B cell (primary cell): Measurements from ENCODE around the gene C12orf75. TPM values are rescaled to one million over a fixed set of nuclear protein-coding genes. Genes with fewer than 3 reads are reported as not detected.

ENCODE experiments used
- ATAC-seq: fragments of 200-7000 bp; cut with Tn5 transposase; one replicate; pipeline ENCODE4 v1.10.0; 2021; ENCODE audit warnings: low read depth, mild to moderate bottlenecking, moderate number of reproducible peaks, moderate library complexity
- CTCF ChIA-PET: fragments of 350-600 bp; sonication (Branson Sonifier 250); formaldehyde crosslinking; loops from one replicate; lab custom pipeline; 2021; ENCODE audit warnings: antibody characterized with exemption, inconsistent platforms; lab: Charles Lee
- POLR2A ChIA-PET: fragments of 350-600 bp; sonication (Branson Sonifier 250); formaldehyde crosslinking; loops from one replicate; lab custom pipeline; 2021; ENCODE audit warnings: antibody characterized with exemption; lab: Charles Lee
- DNase-seq: peaks from one replicate; pipeline ENCODE4 v3.0.0; 2013
- H2AFZ ChIP-seq: 2 replicates; pipeline ENCODE4 v1.6.1; 2012; ENCODE audit warnings: mild to moderate bottlenecking, low read depth, low read length; ENCODE audit not compliant: insufficient read depth, poor library complexity, severe bottlenecking
- H3K27ac ChIP-seq, 2 donors: 1 replicate in 1 of 2; 2 replicates in 1 of 2; pipeline ENCODE4 v1.5.1; 2012 to 2013; ENCODE audit warnings: low read length in 2 of 2, mild to moderate bottlenecking in 2 of 2, moderate library complexity in 1 of 2
- H3K27me3 ChIP-seq, 4 experiments: fragments of 200-600 bp in 1 of 4; sonication (generic) in 1 of 4; replicated peaks in 1 of 4; 1 replicate in 2 of 4; 2 replicates in 2 of 4; pipeline versions ENCODE4 v1.6.1 to v1.7.0; 2013 to 2016; ENCODE audit warnings: low read length in 3 of 4, mild to moderate bottlenecking in 2 of 4, mixed read lengths in 1 of 4, moderate library complexity in 1 of 4; ENCODE audit not compliant: insufficient read depth in 4 of 4, control insufficient read depth in 3 of 4; ENCODE audit errors: control extremely low read depth in 1 of 4
- H3K36me3 ChIP-seq, 2 experiments: replicated peaks in 1 of 2; 1 replicate in 1 of 2; 2 replicates in 1 of 2; pipeline versions ENCODE4 v1.6.1 to v1.7.1; 2013; ENCODE audit warnings: low read length in 1 of 2; ENCODE audit not compliant: insufficient read depth in 2 of 2, control insufficient read depth in 1 of 2; ENCODE audit errors: control extremely low read depth in 1 of 2, extremely low read depth in 1 of 2
- H3K4me1 ChIP-seq, 2 donors: fragments of 200-600 bp in 1 of 2; sonication (generic) in 1 of 2; 1 replicate in 1 of 2; 2 replicates in 1 of 2; pipeline versions ENCODE4 v1.5.1 to v1.6.1; 2013 to 2017; ENCODE audit warnings: low read length in 2 of 2; ENCODE audit not compliant: control insufficient read depth in 2 of 2, insufficient read depth in 2 of 2
- H3K4me2 ChIP-seq: replicated peaks from 2 replicates; pipeline ENCODE3; 2012; ENCODE audit warnings: mild to moderate bottlenecking, low read depth, low read length; ENCODE audit not compliant: poor library complexity, severe bottlenecking
- H3K4me3 ChIP-seq, 5 experiments: fragments of 200-600 bp in 1 of 5; sonication (generic) in 1 of 5; 1 replicate in 3 of 5; 2 replicates in 2 of 5; pipeline versions ENCODE4 v1.5.1 to v1.7.0; 2011 to 2016; ENCODE audit warnings: low read length in 4 of 5, mild to moderate bottlenecking in 4 of 5, low read depth in 2 of 5, control low read depth in 1 of 5, moderate library complexity in 1 of 5; ENCODE audit not compliant: insufficient read depth in 1 of 5; ENCODE audit errors: control extremely low read depth in 1 of 5, extremely low read depth in 1 of 5
- H3K79me2 ChIP-seq: fragments of 200-600 bp; sonication (generic); one replicate; pipeline ENCODE4 v1.6.0; 2016; ENCODE audit warnings: low read length; ENCODE audit not compliant: control insufficient read depth, insufficient read depth
- H3K9ac ChIP-seq: fragments of 200-600 bp; sonication (generic); 2 replicates; pipeline ENCODE4 v1.6.1; 2017; ENCODE audit warnings: mild to moderate bottlenecking, low read length, moderate library complexity
- H3K9me3 ChIP-seq, 3 donors: one replicate each; pipeline versions ENCODE4 v1.6.1 to v1.7.1; 2013; ENCODE audit warnings: low read length in 2 of 3; ENCODE audit not compliant: control insufficient read depth in 2 of 3, insufficient read depth in 1 of 3; ENCODE audit errors: control extremely low read depth in 1 of 3
- H4K20me1 ChIP-seq: 2 replicates; pipeline ENCODE4 v1.6.0; 2012; ENCODE audit warnings: mild to moderate bottlenecking, low read length; ENCODE audit not compliant: insufficient read depth, control insufficient read depth, poor library complexity, severe bottlenecking
- H3K27ac Mint-ChIP-seq: one replicate; pipeline ENCODE4 v1.8.0; 2021; ENCODE audit warnings: mixed read lengths
- H3K27me3 Mint-ChIP-seq: one replicate; pipeline ENCODE4 v1.8.0; 2021; ENCODE audit warnings: mixed read lengths
- H3K4me1 Mint-ChIP-seq: one replicate; pipeline ENCODE4 v1.8.0; 2021; ENCODE audit warnings: mixed read lengths
- H3K4me3 Mint-ChIP-seq: one replicate; pipeline ENCODE4 v1.8.0; 2021; ENCODE audit warnings: mixed read lengths
- H3K9me3 Mint-ChIP-seq: one replicate; pipeline ENCODE4 v1.8.0; 2022; ENCODE audit warnings: mixed read lengths; ENCODE audit not compliant: insufficient read depth
- EZH2 ChIP-seq: IDR thresholded peaks from 2 replicates; pipeline ENCODE4 v1.6.1; 2012; ENCODE audit warnings: borderline replicate concordance, low read depth, mild to moderate bottlenecking, moderate library complexity, low read length; ENCODE audit not compliant: insufficient read depth, poor library complexity, severe bottlenecking
- WGBS: methylation state at CpG from one replicate; pipeline ENCODE4 v1.1.5; 2013; ENCODE audit warnings: missing lambda C conversion rate; ENCODE audit not compliant: insufficient coverage; 5-methylcytosine and 5-hydroxymethylcytosine counted together
- intact Hi-C: fragments of 100-400 bp; cut with micrococcal nuclease; formaldehyde crosslinking; loops from one replicate; pipeline ENCODE4 v1.10.0; 2022
- polyA plus RNA-seq: library from polyadenylated mRNA; depleted of rRNA; stranded (reverse); fragments of >200 nt; gene quantifications from 2 replicates; pipeline ENCODE4 v1.2.3, GENCODE V29; 2012
- total RNA-seq, 2 donors: library from RNA; stranded (reverse); fragments of 120-200 nt in 1 of 2; gene quantifications; 1 replicate in 1 of 2; 2 replicates in 1 of 2; pipeline versions ENCODE4 v1.2.3 to v1.2.4, GENCODE V29; 2013 to 2022
- TF ChIP-seq, protein P1 (sequence below): fragments of 200-600 bp; IDR thresholded peaks from one replicate; pipeline ENCODE4 v1.8.0; 2022; ENCODE audit warnings: antibody characterized with exemption, mild to moderate bottlenecking

C12orf75 gene
- total and polyA plus RNA-seq, 2 donors (not counting 1 experiment from before 2014, with no cell fraction given): 8.5 to 12.9 TPM

DNA sequence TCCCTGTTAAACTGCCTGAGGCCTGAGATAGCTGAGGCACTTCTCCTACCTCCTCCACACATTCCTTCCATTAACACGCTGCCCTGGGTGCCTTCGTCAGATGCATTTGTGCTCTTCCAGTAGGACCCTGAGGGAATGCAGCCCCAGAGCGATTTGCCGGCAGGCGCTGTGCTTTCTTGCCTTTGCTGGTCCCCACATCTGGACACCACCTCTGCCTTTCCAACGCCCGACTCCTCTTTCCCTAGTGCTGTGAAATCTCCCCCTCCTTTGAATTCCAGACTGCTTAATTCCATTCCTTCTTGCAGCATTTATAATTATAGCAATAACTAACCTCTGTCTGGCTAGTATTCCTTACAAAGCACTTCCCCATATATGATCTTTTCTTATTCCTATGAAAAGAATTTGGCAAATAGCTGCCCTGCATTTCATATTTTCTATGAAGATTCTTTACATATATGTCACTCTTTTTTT lies 88.4 kb downstream of the C12orf75 start:
- TF ChIP-seq EZH2: no peak
- TF ChIP-seq, protein P1, sequence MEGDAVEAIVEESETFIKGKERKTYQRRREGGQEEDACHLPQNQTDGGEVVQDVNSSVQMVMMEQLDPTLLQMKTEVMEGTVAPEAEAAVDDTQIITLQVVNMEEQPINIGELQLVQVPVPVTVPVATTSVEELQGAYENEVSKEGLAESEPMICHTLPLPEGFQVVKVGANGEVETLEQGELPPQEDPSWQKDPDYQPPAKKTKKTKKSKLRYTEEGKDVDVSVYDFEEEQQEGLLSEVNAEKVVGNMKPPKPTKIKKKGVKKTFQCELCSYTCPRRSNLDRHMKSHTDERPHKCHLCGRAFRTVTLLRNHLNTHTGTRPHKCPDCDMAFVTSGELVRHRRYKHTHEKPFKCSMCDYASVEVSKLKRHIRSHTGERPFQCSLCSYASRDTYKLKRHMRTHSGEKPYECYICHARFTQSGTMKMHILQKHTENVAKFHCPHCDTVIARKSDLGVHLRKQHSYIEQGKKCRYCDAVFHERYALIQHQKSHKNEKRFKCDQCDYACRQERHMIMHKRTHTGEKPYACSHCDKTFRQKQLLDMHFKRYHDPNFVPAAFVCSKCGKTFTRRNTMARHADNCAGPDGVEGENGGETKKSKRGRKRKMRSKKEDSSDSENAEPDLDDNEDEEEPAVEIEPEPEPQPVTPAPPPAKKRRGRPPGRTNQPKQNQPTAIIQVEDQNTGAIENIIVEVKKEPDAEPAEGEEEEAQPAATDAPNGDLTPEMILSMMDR: no peak
- H3K27ac ChIP-seq: no peak overlapping the region
- no peaks in the 10 kb centered on the region for H3K9me3 Mint-ChIP-seq
- 93% methylated on average over 7 of the region's 7 CpGs for WGBS
- no peak for DNase-seq
- peaks cover 0 to 2% (median 0%) of the 10 kb centered on the region in 4 experiments for H3K27me3 ChIP-seq
- H4K20me1 ChIP-seq: no peaks in the 10 kb centered on the region
- H2AFZ ChIP-seq: no peak overlapping the region
- H3K36me3 ChIP-seq: no peaks in the 10 kb centered on the region
- H3K79me2 ChIP-seq: no peaks in the 10 kb centered on the region
- no peaks in the 10 kb centered on the region for H3K4me1 Mint-ChIP-seq
- H3K4me3 Mint-ChIP-seq: no peak overlapping the region
- no peaks in the 10 kb centered on the region for H3K4me1 ChIP-seq
- intact Hi-C loops: no loop called here
- H3K9me3 ChIP-seq: peaks cover 0 to 1% (median 0%) of the 10 kb centered on the region in 3 donors
- H3K27ac Mint-ChIP-seq: no peak overlapping the region
- H3K4me2 ChIP-seq: no peak overlapping the region
- H3K27me3 Mint-ChIP-seq: peaks cover 22% of the 10 kb centered on the region
- ChIA-PET POLR2A (no interaction called here), CTCF (interaction anchor here (0.7 to 5.5 kb wide), 3 partner anchors 24 to 938 kb away, joined by 3 to 88 read pairs (median 3); partner anchors contain the start of genes NUAK1 and POLR3B)
- H3K9ac ChIP-seq: no peak overlapping the region
- ATAC-seq: no peak
- no peak overlapping the region for H3K4me3 ChIP-seq

DNA sequence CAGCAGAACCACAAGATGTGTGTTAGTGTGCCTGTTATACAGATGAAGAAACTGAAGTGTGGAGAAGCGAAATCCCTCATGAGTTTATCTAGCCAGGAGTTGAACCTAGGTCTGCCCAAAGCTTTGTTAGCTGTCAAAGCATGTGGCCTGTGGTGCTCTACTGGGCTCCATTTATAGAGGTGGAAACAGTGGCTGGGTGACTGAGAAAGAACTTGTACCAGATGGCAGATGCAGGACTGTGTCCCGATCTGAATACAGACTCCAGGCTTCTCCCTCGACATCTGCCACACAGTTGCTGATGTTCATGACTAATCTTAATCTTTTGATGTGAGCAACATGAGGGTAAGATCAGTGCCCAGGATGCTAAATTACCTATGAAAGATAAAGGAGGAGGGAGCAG lies 89.1 kb downstream of the C12orf75 start:
- Histone ChIP-seq H3K79me2 (no peaks in the 10 kb centered on the region), H3K9me3 (peaks cover 0 to 3% (median 0%) of the 10 kb centered on the region in 3 donors), H4K20me1 (no peaks in the 10 kb centered on the region), H3K4me1 (no peaks in the 10 kb centered on the region), H3K9ac (no peak overlapping the region), H3K27me3 (peaks cover 0 to 2% (median 0%) of the 10 kb centered on the region in 4 experiments), H2AFZ (no peak overlapping the region), H3K27ac (no peak overlapping the region), H3K36me3 (no peaks in the 10 kb centered on the region), H3K4me3 (no peak overlapping the region), H3K4me2 (no peak overlapping the region)
- Mint-ChIP-seq H3K4me3 (no peak overlapping the region), H3K4me1 (no peaks in the 10 kb centered on the region), H3K9me3 (no peaks in the 10 kb centered on the region), H3K27ac (no peak overlapping the region), H3K27me3 (peaks cover 22% of the 10 kb centered on the region)
- CTCF ChIA-PET: interaction anchor here (0.9 to 5.5 kb wide), 4 partner anchors 717 to 898 kb away, joined by 3 to 88 read pairs (median 6); partner anchors contain the start of gene NUAK1
- DNase-seq: no peak
- TF ChIP-seq EZH2: no peak
- TF ChIP-seq, protein P1: no peak
- intact Hi-C loops: loop anchor here (5.0 kb wide), 1 partner anchor 1423 kb away; no protein-coding TSS in a partner anchor
- no peak for ATAC-seq
- POLR2A ChIA-PET: no interaction called here
- 90% methylated on average over 2 of the region's 3 CpGs for WGBS
